Esophagus squamous epithelium (tissue), 5 donors: Measurements from ENCODE around the gene KCNK5. TPM values are rescaled to one million over a fixed set of nuclear protein-coding genes. Genes with fewer than 3 reads are reported as not detected.

Experiments
- DNase-seq: peaks from one replicate; lab custom pipeline; 2025; lab: John Stamatoyannopoulos, UW
- H3K27ac ChIP-seq, 4 donors: fragments of 200-600 bp; sonication (generic); one replicate each; pipeline ENCODE4 v1.5.1; 2016 to 2019; ENCODE audit warnings: mild to moderate bottlenecking in 1 of 4
- H3K27me3 ChIP-seq, 4 donors: fragments of 200-600 bp; sonication (generic); 1 replicate in 3 of 4; 2 replicates in 1 of 4; pipeline versions ENCODE4 v1.5.1 to v1.6.0; 2017 to 2021; ENCODE audit warnings: antibody characterized with exemption in 1 of 4
- H3K36me3 ChIP-seq, 3 donors: fragments of 200-600 bp; sonication (generic); one replicate each; pipeline ENCODE4 v1.5.1; 2016 to 2019
- H3K4me1 ChIP-seq, 3 donors: fragments of 200-600 bp; sonication (generic); one replicate each; pipeline ENCODE4 v1.5.1; 2017 to 2019
- H3K4me3 ChIP-seq, 4 donors: fragments of 200-600 bp; sonication (generic); 1 replicate in 3 of 4; 2 replicates in 1 of 4; pipeline ENCODE4 v1.5.1; 2016 to 2019; ENCODE audit warnings: mild to moderate bottlenecking in 2 of 4, moderate library complexity in 1 of 4
- H3K9me3 ChIP-seq, 3 donors: fragments of 200-600 bp; sonication (generic); one replicate each; pipeline ENCODE4 v1.5.1; 2016 to 2019
- POLR2A ChIP-seq, 4 donors: fragments of 450-650 bp; IDR thresholded peaks; one replicate each; pipeline ENCODE4 v1.6.1; 2017; ENCODE audit warnings: antibody characterized with exemption in 4 of 4, mild to moderate bottlenecking in 4 of 4, moderate library complexity in 3 of 4
- WGBS, 2 donors: methylation state at CpG; one replicate each; pipeline ENCODE4 v1.1.5; 2018; 5-methylcytosine and 5-hydroxymethylcytosine counted together
- intact Hi-C: fragments of 100-400 bp; cut with DNase I; formaldehyde crosslinking; loops from one replicate; pipeline ENCODE4 v1.15.0; 2022
- total RNA-seq, 4 donors: library from RNA; depleted of rRNA; stranded (reverse); fragments of >200 nt; gene quantifications; one replicate each; pipeline ENCODE4 v1.1.0, GENCODE V29; 2016
- TF ChIP-seq, protein P1 (sequence below), 6 experiments: fragments of 450-650 bp in 4 of 6; fragments of 200-600 bp in 2 of 6; sonication (generic) in 2 of 6; IDR thresholded peaks; one replicate each; pipeline ENCODE4 v1.5.1; 2016 to 2019; ENCODE audit warnings: antibody characterized with exemption in 6 of 6, mild to moderate bottlenecking in 4 of 6, moderate library complexity in 4 of 6
- donor health status: DM: yes; HTN: yes; CAD: no.

Gene KCNK5
- total RNA-seq, 4 donors from 2014 or later: 6.1 to 11.0 (median 8.7) TPM

DNA sequence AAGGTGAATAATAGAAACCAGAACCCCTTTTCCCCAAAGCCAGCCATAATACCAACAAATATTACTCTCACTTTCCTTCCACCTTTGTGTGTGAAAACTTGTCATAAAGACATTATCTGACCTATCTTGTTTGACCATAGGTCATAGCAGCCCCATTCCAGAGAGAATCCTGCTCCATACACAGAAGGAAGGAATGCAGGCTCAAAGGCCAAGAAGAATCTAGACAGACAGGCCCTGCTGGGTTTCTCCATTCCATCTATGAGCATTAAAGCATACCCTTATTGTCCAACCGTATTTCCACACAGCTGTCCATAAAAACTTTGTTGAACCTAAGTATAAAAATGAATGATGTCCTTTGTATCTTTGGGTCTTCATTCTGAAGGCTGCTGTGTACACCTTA, 40.7 kb upstream of the KCNK5 start:
- Histone ChIP-seq H3K4me3 (no peak overlapping the region), H3K27ac (no peak overlapping the region), H3K9me3 (no peaks in the 10 kb centered on the region), H3K4me1 (peaks cover 0 to 11% (median 0%) of the 10 kb centered on the region in 3 donors), H3K36me3 (no peaks in the 10 kb centered on the region), H3K27me3 (no peaks in the 10 kb centered on the region)
- TF ChIP-seq, protein P1, sequence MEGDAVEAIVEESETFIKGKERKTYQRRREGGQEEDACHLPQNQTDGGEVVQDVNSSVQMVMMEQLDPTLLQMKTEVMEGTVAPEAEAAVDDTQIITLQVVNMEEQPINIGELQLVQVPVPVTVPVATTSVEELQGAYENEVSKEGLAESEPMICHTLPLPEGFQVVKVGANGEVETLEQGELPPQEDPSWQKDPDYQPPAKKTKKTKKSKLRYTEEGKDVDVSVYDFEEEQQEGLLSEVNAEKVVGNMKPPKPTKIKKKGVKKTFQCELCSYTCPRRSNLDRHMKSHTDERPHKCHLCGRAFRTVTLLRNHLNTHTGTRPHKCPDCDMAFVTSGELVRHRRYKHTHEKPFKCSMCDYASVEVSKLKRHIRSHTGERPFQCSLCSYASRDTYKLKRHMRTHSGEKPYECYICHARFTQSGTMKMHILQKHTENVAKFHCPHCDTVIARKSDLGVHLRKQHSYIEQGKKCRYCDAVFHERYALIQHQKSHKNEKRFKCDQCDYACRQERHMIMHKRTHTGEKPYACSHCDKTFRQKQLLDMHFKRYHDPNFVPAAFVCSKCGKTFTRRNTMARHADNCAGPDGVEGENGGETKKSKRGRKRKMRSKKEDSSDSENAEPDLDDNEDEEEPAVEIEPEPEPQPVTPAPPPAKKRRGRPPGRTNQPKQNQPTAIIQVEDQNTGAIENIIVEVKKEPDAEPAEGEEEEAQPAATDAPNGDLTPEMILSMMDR (IDR thresholded peaks at IDR 0.05): no peak
- no peak for TF ChIP-seq POLR2A (IDR thresholded peaks at IDR 0.05)
- DNase-seq: no peak
- intact Hi-C loops: no loop called here
- 64 to 71% methylated on average over 1 of the region's 1 CpG for WGBS, 2 donors

DNA sequence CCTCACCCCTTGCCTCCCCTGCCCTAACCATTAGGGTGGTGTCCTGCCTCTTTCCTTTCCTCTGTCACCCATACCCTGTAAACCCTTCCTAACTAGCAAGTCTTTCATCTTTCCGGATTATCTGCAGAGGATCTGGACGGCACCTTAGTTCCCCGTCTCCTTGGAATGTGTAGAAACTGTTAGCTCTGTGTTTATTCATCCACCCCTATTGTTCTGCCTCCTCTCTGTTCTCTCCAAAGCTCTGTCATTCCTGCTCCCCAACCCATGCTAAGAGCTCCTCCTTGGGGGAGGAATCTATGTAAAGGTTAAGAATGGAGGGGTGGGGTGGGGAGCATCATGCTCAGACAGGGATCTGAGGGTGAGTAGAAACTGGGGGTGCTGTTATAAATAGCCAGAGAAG, 39.4 kb upstream of the KCNK5 start:
- TF ChIP-seq POLR2A (IDR thresholded peaks at IDR 0.05): no peak
- TF ChIP-seq, protein P1 (IDR thresholded peaks at IDR 0.05): no peak
- Histone ChIP-seq H3K9me3 (no peaks in the 10 kb centered on the region), H3K36me3 (no peaks in the 10 kb centered on the region), H3K4me3 (no peak overlapping the region), H3K27me3 (no peaks in the 10 kb centered on the region), H3K4me1 (peaks cover 0 to 6% (median 0%) of the 10 kb centered on the region in 3 donors), H3K27ac (no peak overlapping the region)
- intact Hi-C loops: no loop called here
- DNase-seq: no peak
- 67 to 73% methylated on average over 2 to 3 of the region's 3 CpGs for WGBS, 2 donors

GRCh38 chr6:39268171-39268570, 38.9 kb upstream of the KCNK5 start:
- H3K36me3 ChIP-seq: no peaks in the 10 kb centered on the region
- 86% methylated on average over 6 of the region's 7 CpGs; no CpG with 5 or more reads in 1 of the 2 donors for WGBS, 2 donors

DNA sequence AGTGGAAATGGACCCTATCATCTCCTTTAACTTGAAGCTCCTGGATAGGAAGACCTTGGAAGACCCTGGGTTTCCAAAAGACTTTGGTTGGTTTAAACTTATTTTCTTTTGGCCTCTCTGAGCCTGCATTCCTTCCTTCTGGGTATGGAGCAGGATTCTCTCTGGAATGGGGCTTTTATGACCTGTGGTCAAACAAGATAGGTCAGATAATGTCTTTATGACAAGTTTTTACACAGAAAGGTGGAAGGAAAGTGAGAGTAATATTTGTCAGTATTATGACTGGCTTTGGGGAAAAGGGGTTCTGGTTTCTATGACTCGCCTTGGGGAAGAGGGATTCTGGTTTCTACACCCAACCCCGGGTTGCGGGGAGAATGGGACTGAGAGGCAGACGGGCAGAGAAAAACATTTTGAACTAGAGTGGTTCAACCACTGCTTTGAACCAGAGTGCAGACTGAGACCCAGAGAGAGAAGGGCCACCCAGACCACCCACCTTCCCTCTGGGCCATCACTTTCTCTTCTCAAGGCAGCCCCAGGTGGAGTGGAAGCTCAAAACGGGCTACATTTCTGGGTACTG, 37.6 kb upstream of the KCNK5 start:
- H3K36me3 ChIP-seq: no peaks in the 10 kb centered on the region
- H3K27me3 ChIP-seq: peaks cover 0 to under 1% (median 0%) of the 10 kb centered on the region in 4 donors
- 69 to 78% methylated on average over 5 of the region's 5 CpGs for WGBS, 2 donors
- no peak overlapping the region for H3K27ac ChIP-seq
- H3K9me3 ChIP-seq: no peaks in the 10 kb centered on the region
- no peak for TF ChIP-seq POLR2A (IDR thresholded peaks at IDR 0.05)
- TF ChIP-seq, protein P1 (IDR thresholded peaks at IDR 0.05): no peak
- intact Hi-C loops: no loop called here
- no peak overlapping the region for H3K4me3 ChIP-seq
- peaks cover 0 to 9% (median 0%) of the 10 kb centered on the region in 3 donors for H3K4me1 ChIP-seq
- DNase-seq: no peak

More at GRCh38 chr6:39268171-39268570, 38.9 kb upstream of the KCNK5 start:
- no peak overlapping the region for H3K4me3 ChIP-seq
- no peaks in the 10 kb centered on the region for H3K9me3 ChIP-seq
- intact Hi-C loops: no loop called here
- H3K27me3 ChIP-seq: no peaks in the 10 kb centered on the region
- H3K4me1 ChIP-seq: peaks cover 0 to 7% (median 0%) of the 10 kb centered on the region in 3 donors
- H3K27ac ChIP-seq: no peak overlapping the region
- no peak for DNase-seq
- TF ChIP-seq POLR2A (IDR thresholded peaks at IDR 0.05): no peak
- TF ChIP-seq, protein P1 (IDR thresholded peaks at IDR 0.05): no peak

DNA sequence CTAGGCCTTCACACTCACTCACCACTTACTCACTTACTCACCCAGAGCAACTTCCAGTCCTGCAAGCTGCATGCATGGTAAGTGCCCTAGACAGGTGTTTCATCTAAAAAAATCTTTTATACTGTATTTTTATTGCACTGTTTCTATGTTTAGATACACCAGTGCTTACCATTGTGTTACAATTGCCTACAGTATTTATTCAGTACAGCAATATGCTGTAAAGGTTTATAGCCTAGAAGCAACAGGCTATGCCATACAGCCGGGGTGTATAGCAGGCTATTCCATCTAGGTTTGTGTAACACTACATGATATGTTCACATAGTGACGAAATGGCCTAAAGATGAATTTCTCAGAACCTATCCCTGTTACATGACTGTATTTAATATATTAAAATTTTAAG, 37.1 kb upstream of the KCNK5 start:
- peaks cover 0 to 9% (median 0%) of the 10 kb centered on the region in 3 donors for H3K4me1 ChIP-seq
- H3K9me3 ChIP-seq: no peaks in the 10 kb centered on the region
- peaks cover 0 to 6% (median 0%) of the 10 kb centered on the region in 4 donors for H3K27me3 ChIP-seq
- TF ChIP-seq POLR2A (IDR thresholded peaks at IDR 0.05): no peak
- TF ChIP-seq, protein P1 (IDR thresholded peaks at IDR 0.05): no peak
- H3K4me3 ChIP-seq: no peak overlapping the region
- H3K27ac ChIP-seq: no peak overlapping the region
- H3K36me3 ChIP-seq: no peaks in the 10 kb centered on the region
- 84 to 85% methylated on average over 2 of the region's 2 CpGs for WGBS, 2 donors
- DNase-seq: no peak
- intact Hi-C loops: no loop called here
